ENCODE measurements around the gene SPAG5.

SPAG5 gene

GRCh38 chr17:28598799-28599310 lies at the start of gene SPAG5:
TSS of gene SPAG5 (minus strand) at chr17:28599025. CDS start at chr17:28598946, 79 bp downstream.
- peak; percentile 85 to 89 for DNase-seq (ENCODE audit: extremely low read depth in 1 of 2, low read depth in 1 of 2)

- DNase-seq (ENCODE audit: extremely low read depth in 1 of 2, low read depth in 1 of 2): no peak
Measured at GRCh38 chr17:28646039-28646754, 47.4 kb upstream of the SPAG5 start.

- no peak for DNase-seq (ENCODE audit: extremely low read depth in 1 of 2, low read depth in 1 of 2)
Measured at GRCh38 chr17:28645576-28645939, 46.7 kb upstream of the SPAG5 start.

DNA sequence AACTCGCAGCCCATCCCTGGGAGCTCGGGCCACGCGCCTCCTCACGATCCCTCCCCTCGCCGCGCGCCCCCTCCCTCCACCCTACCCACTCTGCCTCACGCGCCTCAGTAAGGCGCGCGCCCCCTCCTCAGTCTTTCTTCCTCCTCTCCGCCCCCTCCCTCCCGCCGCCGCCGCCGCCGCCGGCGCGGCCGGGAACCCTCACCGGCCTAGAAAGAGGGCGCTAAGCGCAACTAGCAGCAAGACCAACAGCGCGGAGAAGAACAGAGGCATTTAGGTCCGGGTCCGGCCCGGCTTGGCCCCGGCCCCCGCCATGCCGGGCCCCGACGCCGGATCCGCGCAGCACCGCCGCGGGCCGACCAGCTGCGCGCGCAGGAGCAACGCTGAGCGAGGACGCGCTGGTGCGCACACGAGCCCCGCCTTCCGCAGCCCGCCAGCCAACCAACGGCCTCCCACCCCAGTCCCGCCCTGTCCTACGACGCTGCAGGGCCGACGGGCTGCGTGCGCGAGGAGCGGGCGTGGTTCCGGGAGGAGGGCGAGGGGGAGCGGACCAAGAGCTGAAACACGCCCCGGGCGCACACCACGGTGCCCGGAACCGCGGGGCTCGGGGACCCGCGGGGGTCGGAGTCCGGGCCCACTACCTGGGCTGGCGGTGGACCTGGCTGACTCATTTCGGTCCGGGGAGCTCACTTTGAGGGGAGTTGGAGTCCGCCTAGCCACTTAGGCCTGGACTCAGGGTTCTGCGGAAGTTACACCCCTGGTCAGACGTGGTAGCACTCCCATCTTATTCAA lies 46.2 kb upstream of the SPAG5 start, which contains the start of gene BLTP2:
TSS of gene BLTP2 (minus strand) at position 372 of the 789 bp plus-strand sequence. CDS start at position 270, 102 bp downstream.
- peak; percentile 95 to 96 for DNase-seq (ENCODE audit: extremely low read depth in 1 of 2, low read depth in 1 of 2)

DNA sequence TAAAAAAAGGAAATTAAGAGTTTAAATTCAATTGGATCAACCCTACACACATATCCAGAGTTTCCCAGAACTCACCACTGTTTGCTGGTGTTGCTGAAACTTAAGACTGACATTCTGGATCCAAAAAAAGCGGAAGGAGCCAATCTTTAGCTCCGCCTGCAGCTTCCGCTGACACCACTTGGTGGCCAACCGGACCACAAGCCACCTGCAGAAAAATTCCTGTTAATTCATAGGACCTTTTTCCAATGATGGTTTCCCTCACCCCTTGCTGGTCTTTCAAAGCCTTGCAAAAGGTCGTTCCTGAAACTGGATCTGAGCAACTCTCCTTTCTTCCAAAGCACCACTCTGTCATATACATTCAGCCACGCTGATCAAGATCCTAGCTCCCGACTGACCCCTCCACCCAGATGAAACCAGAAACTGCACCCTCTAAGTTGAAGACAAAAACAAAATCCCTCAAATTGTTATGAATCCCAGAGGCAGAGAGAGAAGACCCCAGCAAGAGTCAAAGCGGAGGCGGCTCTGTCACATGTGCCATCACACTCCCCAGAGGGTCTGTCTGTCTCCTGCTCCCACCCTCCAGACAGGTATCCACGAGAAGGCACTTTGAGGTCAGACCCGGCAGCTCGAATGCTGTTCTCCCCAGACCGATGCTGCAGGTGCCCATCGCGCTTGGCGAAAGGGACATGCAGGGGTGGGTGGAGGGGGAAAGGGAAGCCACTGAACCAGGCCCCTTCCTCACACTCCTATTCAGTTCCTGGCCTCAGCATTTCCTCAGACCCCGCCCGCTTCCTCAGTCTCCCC lies 45.4 kb upstream of the SPAG5 start:
- peak in 1 of 2 donors; percentile 2 for DNase-seq (ENCODE audit: extremely low read depth in 1 of 2, low read depth in 1 of 2)

GRCh38 chr17:28641579-28641978 lies 42.8 kb upstream of the SPAG5 start:
- no peak for DNase-seq (ENCODE audit: extremely low read depth in 1 of 2, low read depth in 1 of 2)

GRCh38 chr17:28635506-28635905 lies 36.7 kb upstream of the SPAG5 start:
- DNase-seq (ENCODE audit: extremely low read depth in 1 of 2, low read depth in 1 of 2): no peak

DNA sequence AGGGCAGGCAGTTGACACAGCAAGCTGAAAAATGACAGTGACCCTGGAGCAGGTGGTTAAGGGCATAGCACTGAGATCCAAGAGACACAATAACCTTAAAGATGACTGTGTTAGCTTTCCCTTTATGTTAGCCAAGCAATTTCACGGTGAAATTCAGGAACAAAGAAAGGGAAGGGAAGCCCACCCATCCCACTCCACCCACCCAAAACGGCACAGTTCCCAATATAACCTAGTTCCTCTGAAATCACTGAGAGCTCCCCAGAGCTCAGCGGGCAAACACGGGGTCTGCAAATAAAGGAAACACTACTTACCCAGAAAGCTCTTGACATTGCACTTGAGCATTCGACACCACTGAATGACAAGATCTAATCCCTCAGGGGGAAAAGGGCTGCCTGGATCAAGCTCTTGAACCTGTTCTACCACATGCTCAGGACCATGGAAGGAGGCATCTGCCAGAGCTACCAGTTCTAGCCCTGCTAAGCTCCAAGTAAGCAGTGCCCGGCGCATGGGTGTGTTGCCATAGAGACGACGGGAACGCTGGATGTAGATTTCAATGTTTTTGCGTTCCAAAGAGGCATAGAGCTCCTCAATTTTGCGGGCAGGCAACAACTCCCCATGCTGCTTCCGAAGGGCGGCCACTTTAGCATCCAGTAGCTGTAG lies 35.5 kb upstream of the SPAG5 start:
- no peak for DNase-seq (ENCODE audit: extremely low read depth in 1 of 2, low read depth in 1 of 2)

DNA sequence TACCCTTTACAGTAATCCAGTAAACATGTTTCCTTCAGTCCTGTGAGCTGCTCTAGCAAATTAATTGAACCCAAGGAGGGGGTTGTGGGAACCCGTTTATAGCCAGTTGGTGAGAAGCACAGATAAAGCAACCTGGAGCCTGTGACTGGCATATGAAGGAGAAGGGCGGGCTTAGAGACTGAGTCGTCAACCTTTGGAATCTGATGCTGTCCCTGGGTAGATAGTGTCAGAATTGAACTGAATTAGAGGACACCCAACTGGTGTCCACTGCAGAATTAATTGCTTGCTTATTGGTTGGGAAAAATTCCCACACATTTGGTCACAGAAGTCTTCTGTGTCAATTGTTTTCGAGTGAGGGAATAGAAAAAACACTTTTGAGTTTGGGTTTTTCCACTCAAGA lies 28.0 kb upstream of the SPAG5 start:
- no peak for DNase-seq (ENCODE audit: extremely low read depth in 1 of 2, low read depth in 1 of 2)

DNA sequence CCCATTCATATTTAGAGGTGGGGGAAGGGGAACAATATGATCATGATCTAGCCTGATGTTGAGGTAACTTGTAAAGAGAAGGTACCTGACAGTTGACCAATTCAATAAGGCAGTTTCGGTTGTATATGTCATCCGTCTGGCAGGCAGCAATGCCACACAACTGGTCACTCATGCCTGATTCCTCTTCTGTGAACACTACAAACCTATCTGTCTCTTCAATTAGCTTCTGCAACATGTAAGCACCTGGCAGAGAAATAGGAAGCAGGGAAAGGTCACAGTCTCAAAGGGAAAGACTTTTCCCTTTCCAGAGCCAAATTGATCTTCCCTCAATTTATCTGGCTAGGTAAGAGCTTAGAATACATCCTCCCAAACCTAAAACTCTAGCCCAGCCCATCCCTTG lies 25.3 kb upstream of the SPAG5 start:
- DNase-seq (ENCODE audit: extremely low read depth in 1 of 2, low read depth in 1 of 2): no peak

DNA sequence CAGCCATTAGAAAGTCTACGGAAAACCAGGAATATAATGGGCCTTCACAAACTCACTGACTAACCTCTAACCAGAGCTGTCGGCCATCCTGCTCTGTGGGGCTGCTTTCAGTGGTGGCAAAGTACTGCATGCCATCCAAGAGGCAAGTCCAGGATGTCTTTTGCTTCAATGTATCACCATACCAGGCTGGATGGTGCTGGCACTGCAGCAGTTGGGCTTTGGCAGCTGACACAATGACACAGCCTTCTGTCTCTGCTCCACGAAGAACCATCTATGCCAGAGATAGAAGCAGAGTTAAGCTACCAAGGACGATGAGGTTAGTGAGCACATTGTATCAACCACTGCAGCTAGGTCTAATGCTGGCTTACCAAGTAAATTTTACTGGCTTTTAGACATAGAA lies 24.9 kb upstream of the SPAG5 start:
- no peak for DNase-seq (ENCODE audit: extremely low read depth in 1 of 2, low read depth in 1 of 2)

DNA sequence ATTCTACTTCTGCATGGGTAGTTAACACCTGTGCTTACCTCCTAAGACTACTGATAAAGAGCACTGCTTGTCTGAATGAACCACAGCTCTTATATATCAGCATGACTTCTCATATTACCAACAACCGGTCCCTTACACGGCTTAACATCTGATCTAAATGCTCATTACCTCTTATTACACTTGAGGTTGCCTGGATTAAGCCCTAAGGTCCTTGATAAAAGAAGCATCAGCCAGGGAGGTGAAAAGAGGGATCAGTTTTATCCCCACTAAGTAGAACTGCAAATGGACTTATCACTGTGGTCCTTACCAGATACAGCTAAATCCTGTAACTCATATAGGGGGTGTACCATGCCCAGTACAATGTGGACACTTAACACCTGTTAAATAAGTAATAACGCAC lies 23.4 kb upstream of the SPAG5 start:
- no peak for DNase-seq (ENCODE audit: extremely low read depth in 1 of 2, low read depth in 1 of 2)

- no peak for DNase-seq (ENCODE audit: extremely low read depth in 1 of 2, low read depth in 1 of 2)
Measured at GRCh38 chr17:28620010-28620409, 21.2 kb upstream of the SPAG5 start.

GRCh38 chr17:28618464-28618863 lies 19.6 kb upstream of the SPAG5 start:
- no peak for DNase-seq (ENCODE audit: extremely low read depth in 1 of 2, low read depth in 1 of 2)

DNA sequence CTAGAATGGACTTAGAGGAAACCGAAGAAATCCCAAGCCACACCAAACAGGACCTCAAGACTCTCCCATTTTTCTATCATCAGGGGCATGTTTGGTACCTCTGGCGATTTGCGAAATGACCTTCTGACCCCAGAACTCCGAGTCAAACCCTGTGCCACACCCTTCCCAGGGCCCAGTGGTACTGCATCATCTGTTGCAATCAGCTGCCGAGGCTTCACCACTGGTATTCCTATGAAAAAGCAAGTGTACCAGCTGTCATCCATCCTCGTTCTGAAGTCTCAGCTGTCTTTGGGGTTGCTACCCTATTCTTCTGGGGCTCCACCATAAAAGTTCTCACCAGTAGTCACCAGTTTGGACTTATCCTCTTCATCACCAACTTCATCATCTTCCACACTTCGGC lies 17.5 kb upstream of the SPAG5 start:
- no peak for DNase-seq (ENCODE audit: extremely low read depth in 1 of 2, low read depth in 1 of 2)

- no peak for DNase-seq (ENCODE audit: extremely low read depth in 1 of 2, low read depth in 1 of 2)
Measured at GRCh38 chr17:28615260-28615940, 16.6 kb upstream of the SPAG5 start.

DNA sequence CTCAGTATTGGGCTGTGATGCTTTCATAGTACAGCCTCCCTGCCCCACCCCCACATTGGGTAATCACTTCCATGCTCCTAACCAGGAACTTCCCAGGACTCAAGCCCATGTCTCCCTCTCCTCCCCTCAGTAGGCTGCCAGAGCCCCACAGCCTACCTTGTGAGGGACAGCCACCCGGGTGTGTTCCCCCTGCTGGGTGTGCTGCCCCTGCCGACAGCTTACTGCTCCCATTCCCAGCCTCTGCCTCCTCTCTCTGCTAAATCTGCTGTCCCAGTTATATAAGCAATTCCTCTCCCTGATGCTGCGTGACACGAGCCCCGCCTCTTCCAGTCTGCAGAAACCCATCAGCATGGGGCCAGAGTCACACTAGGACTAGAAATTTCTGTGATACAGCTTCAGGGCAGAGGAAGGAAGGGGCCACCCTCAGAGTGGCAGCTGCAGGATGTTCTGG lies 15.1 kb upstream of the SPAG5 start, which contains the start of gene RSKR:
TSS of gene RSKR (minus strand) at position 255 of the 451 bp plus-strand sequence. CDS start at position 231, 24 bp downstream.
- no peak for DNase-seq (ENCODE audit: extremely low read depth in 1 of 2, low read depth in 1 of 2)

GRCh38 chr17:28612936-28613872 lies 14.4 kb upstream of the SPAG5 start:
- no peak for DNase-seq (ENCODE audit: extremely low read depth in 1 of 2, low read depth in 1 of 2)

GRCh38 chr17:28612531-28612930 lies 13.7 kb upstream of the SPAG5 start:
- DNase-seq (ENCODE audit: extremely low read depth in 1 of 2, low read depth in 1 of 2): no peak

Data from stimulated activated CD8-positive, alpha-beta memory T cell treated with anti-CD3 and anti-CD28 coated beads, Interleukin-7, amount 100 ng/mL, for 48 hours (primary cell).